Keratinocyte (primary cell): ENCODE results near the gene RHD.

Experiments
- CTCF ChIP-seq, 3 experiments: IDR thresholded peaks in 1 of 3; conservative IDR thresholded peaks in 1 of 3; optimal IDR thresholded peaks in 1 of 3; 2 replicates in 2 of 3; 3 replicates in 1 of 3; pipeline versions ENCODE3 to v1.5.1; 2011; ENCODE audit warnings: low read length in 3 of 3, mild to moderate bottlenecking in 3 of 3, moderate library complexity in 2 of 3, control low read depth in 1 of 3, inconsistent platforms in 1 of 3; ENCODE audit not compliant: insufficient read depth in 2 of 3; ENCODE audit errors: extremely low read depth in 1 of 3
- EZH2 ChIP-seq: IDR thresholded peaks from one replicate; pipeline ENCODE4 v1.6.1; 2012; ENCODE audit warnings: inconsistent platforms, mild to moderate bottlenecking, low read length, moderate library complexity

GRCh38 chr1:25338188-25338981 lies 66.1 kb downstream of the RHD start, which contains the start of gene TMEM50A:
- TF ChIP-seq EZH2 (no peak), CTCF (optimal IDR thresholded peaks at IDR 0.05 in 1 of 3, IDR thresholded peaks at IDR 0.05 in 1 of 3, conservative IDR thresholded peaks at IDR 0.05 in 1 of 3; ENCODE audit: extremely low read depth in 1 of 3, insufficient read depth in 2 of 3, low read length in 3 of 3) (no peak)
